GM21619 (cell line): ENCODE results near the gene SCNN1A.

Experiments
- ATAC-seq: cut with Tn5 transposase; IDR thresholded peaks from one replicate; pipeline ENCODE4 v1.9.1; 2021; ENCODE audit not compliant: unreplicated experiment

Gene SCNN1A

GRCh38 chr12:6369916-6370575 is 5.3 kb downstream of the SCNN1A start:
- ATAC-seq = no peak

DNA sequence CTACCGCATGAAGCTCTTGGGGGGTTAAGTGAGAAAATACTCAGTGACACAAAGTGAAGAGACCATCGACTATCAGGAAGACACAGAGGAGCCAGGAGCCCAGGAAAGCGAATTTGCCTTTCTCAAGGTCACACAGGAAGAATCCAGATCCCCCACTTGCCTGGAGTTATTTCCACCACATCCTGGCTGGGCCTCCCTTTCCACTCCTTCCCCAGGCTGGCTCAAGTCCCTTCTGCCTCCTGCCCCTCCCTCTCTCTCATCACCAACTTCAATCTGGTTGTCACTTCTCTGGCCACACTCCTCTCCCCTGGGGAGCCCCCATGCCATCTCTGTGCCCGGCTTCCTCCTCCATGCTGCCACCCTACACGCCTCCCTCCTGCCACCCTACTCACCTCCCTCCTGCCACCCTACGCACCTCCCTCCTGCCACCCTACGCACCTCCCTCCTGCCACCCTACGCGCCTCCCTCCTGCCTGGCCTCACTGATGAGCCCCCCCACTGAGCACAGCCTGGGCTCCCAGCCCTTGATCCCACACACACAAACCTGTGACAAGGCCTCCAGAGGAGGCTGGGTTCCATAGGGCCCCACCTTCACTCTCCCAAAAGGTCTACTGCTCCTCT is 6.3 kb downstream of the SCNN1A start:
- no peak for ATAC-seq

- ATAC-seq = no peak
Observed at GRCh38 chr12:6367969-6368892, 7.1 kb downstream of the SCNN1A start.

- peak; percentile 58 for ATAC-seq
Observed at GRCh38 chr12:6367065-6367968, 8.0 kb downstream of the SCNN1A start.

GRCh38 chr12:6364044-6364374 is 11.4 kb downstream of the SCNN1A start:
- ATAC-seq = no peak

- no peak for ATAC-seq
Observed at GRCh38 chr12:6363330-6364043, 11.9 kb downstream of the SCNN1A start.

DNA sequence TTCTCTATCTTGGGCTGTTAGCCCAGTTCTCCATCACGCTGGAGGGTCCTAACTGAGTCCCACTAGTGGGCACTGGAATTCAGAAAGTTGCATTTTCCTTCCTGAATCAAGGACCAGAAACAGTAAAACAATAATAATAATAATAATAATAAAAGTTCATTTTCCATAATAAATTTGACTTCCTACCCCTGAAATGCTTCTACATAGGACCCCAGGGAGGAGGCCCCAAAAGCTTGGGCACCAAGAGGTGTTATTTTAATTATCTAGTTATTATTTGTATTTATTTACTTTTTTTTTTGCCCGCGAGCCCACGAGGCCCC is 12.4 kb downstream of the SCNN1A start:
- no peak for ATAC-seq

DNA sequence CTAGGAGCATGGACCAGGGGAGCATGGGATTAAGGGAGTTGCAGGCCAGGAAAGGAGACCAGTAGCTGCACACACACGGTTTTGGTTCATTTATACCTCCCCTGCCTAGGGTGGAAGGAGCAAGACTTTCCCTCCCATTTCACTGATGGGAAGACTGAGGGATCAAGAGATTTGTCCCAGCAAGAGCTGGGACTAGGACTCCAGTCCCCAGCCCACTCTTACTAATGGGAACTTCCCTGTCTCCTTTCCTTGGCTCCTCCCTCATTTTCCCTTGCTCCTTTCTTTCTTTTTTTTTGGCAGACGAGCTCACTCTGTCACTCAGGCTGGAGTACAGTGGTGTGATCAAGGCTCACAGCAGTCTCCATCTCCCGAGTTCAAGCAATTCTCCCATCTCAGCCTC is 13.0 kb downstream of the SCNN1A start:
- no peak for ATAC-seq

DNA sequence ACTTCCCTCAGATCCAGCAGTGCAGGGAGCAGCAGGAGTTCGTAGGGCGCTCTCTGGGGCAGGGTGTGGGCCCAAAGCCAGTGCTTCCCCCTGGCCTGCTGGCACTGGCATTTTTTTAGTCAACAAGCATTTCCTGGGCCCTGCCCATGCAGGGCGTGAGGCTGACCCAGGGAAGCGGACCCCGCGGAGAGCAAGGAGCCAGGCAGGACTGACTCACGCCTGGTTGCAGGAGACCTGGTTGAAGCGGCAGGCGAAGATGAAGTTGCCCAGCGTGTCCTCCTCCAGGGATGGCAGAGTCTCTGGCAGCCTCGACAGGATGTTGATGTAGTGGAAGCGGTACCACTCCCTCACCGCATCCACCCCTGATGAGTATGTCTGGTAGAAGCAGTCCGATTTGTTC is 13.5 kb downstream of the SCNN1A start:
- ATAC-seq = no peak

- no peak for ATAC-seq
Observed at GRCh38 chr12:6360578-6361490, 14.5 kb downstream of the SCNN1A start.

DNA sequence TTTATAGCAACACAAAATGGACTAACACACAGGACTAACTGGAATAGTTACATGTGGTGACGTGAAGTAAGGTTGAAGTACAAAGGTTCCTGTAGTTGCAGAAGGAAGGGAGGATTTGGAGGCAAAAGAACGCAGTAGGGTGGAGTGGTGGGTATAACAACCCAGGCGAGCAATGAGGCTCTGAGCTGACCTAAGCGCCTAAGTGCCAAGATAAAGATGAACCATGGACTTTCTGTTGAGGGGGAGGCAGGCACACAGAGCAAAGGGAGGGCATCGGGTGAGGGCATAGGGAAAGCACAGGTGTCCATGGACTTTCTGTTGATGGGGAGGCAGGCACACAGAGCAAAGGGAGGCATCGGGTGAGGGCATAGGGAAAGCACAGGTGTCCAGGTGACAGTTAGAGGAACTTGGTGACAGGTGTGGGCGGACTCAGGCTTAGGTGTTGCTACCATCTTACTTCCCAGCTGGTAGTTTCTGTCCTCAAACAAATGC is 15.2 kb downstream of the SCNN1A start:
- no peak for ATAC-seq

GRCh38 chr12:6358881-6359280 is 16.5 kb downstream of the SCNN1A start:
- no peak for ATAC-seq

GRCh38 chr12:6356374-6356820 is 19.0 kb downstream of the SCNN1A start:
- ATAC-seq = no peak

GRCh38 chr12:6355491-6356373 is 19.6 kb downstream of the SCNN1A start:
- ATAC-seq = no peak

GRCh38 chr12:6354495-6355393 is 20.6 kb downstream of the SCNN1A start:
- ATAC-seq = no peak

DNA sequence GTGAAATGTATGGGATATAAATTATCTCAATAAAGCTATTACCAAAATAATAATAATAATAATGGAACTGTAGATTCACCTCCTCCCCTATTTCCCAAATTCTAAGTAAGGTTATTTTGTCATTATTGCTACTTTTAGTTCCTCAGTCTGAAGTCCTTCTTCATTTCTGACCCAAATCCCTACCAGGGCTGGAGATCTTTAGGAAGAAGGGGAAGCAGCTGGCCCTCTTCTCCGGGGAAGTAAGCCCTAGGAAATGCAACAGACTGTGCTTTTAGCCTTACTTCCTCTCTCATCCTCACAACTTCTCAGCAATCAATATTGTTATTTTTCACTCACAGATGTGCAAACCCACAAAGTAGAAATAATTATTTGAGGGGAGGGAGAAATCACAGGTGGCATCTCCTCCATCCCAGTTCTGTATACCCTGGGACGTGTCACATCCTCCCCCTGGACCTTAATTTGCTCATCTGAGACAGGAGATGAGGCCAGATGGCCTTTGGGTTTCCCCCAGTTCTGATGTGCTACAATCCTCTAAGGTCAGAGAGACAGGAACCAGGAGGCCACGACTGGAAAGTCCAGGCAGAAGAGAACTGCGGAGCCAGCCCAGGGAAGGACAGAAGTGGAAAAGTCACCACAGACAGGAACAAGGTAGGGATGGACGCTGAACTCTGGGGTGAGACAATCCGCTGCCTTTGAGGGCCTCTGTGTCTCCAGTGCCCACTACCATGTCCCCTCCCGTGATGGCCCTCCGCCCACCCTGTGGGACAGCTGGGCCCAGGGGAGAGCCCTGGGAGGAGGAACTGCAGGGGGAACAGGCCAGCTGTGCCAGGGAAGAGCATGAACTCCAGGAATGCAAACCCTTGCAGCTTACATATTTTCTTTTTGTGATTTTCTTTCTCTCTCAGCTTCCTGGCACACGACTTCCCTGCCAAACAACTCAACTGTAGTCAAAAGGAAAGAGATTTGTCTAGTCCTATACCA is 22.9 kb downstream of the SCNN1A start:
- ATAC-seq = no peak
